ENCODE results near the gene TMEM80.
A peak's percentile ranks its signal among the peaks of the same experiment; 100 is the strongest.
"Not testable (repeated sequence)": the region's sequence is repeated elsewhere in the genome, so short reads cannot be mapped to it uniquely, and the experiment has no call there.

Gene TMEM80

GRCh38 chr11:720642-721246 is 25.1 kb downstream of the TMEM80 start:
- no peak for DNase-seq (ENCODE audit: extremely low read depth in 1 of 2, low read depth in 1 of 2)

- no peak for DNase-seq (ENCODE audit: extremely low read depth in 1 of 2, low read depth in 1 of 2)
These were observed 25.7 kb downstream of the TMEM80 start for GRCh38 chr11:721247-721740.

GRCh38 chr11:721741-722345 is 26.2 kb downstream of the TMEM80 start:
- DNase-seq (ENCODE audit: extremely low read depth in 1 of 2, low read depth in 1 of 2), result no peak

GRCh38 chr11:722346-722811 is 26.8 kb downstream of the TMEM80 start:
- DNase-seq (ENCODE audit: extremely low read depth in 1 of 2, low read depth in 1 of 2), result no peak

- no peak for DNase-seq (ENCODE audit: extremely low read depth in 1 of 2, low read depth in 1 of 2)
These were observed 27.7 kb downstream of the TMEM80 start for GRCh38 chr11:723120-723883.

- no peak for DNase-seq (ENCODE audit: extremely low read depth in 1 of 2, low read depth in 1 of 2)
These were observed 28.6 kb downstream of the TMEM80 start for GRCh38 chr11:724049-724777.

- DNase-seq (ENCODE audit: extremely low read depth in 1 of 2, low read depth in 1 of 2), result no peak
These were observed 29.3 kb downstream of the TMEM80 start for GRCh38 chr11:724778-725386.

- DNase-seq (ENCODE audit: extremely low read depth in 1 of 2, low read depth in 1 of 2), result no peak
These were observed 30.1 kb downstream of the TMEM80 start for GRCh38 chr11:725624-726202.

GRCh38 chr11:726278-727220 is 30.9 kb downstream of the TMEM80 start:
- no peak for DNase-seq (ENCODE audit: extremely low read depth in 1 of 2, low read depth in 1 of 2)

GRCh38 chr11:727281-727701 is 31.7 kb downstream of the TMEM80 start:
- no peak for DNase-seq (ENCODE audit: extremely low read depth in 1 of 2, low read depth in 1 of 2)

GRCh38 chr11:727859-728748 is 32.5 kb downstream of the TMEM80 start:
- peak; percentile 65 to 66 for DNase-seq (ENCODE audit: extremely low read depth in 1 of 2, low read depth in 1 of 2)

- no peak for DNase-seq (ENCODE audit: extremely low read depth in 1 of 2, low read depth in 1 of 2)
These were observed 33.4 kb downstream of the TMEM80 start for GRCh38 chr11:728901-729491.

GRCh38 chr11:729492-730074 is 34.0 kb downstream of the TMEM80 start:
- no peak for DNase-seq (ENCODE audit: extremely low read depth in 1 of 2, low read depth in 1 of 2)

GRCh38 chr11:733072-733471 is 37.5 kb downstream of the TMEM80 start:
- DNase-seq (ENCODE audit: extremely low read depth in 1 of 2, low read depth in 1 of 2), result no peak

GRCh38 chr11:734541-734940 is 38.9 kb downstream of the TMEM80 start:
- DNase-seq (ENCODE audit: extremely low read depth in 1 of 2, low read depth in 1 of 2), result not testable (repeated sequence)

- DNase-seq (ENCODE audit: extremely low read depth in 1 of 2, low read depth in 1 of 2), result no peak
These were observed 41.8 kb downstream of the TMEM80 start for GRCh38 chr11:737366-737765.

GRCh38 chr11:737899-738298 is 42.3 kb downstream of the TMEM80 start:
- not testable (repeated sequence) for DNase-seq (ENCODE audit: extremely low read depth in 1 of 2, low read depth in 1 of 2)

GRCh38 chr11:742156-742546 is 46.5 kb downstream of the TMEM80 start:
- DNase-seq (ENCODE audit: extremely low read depth in 1 of 2, low read depth in 1 of 2), result no peak
